HG02840 (cell line): ENCODE results near the gene FCHSD2.

Experiments
- ATAC-seq: cut with Tn5 transposase; IDR thresholded peaks from one replicate; pipeline ENCODE4 v1.9.1; 2021; ENCODE audit warnings: mild to moderate bottlenecking, moderate library complexity, moderate number of reproducible peaks; ENCODE audit not compliant: unreplicated experiment, low FRiP score

Gene FCHSD2

GRCh38 chr11:73019996-73020395 is 122.1 kb downstream of the FCHSD2 start:
- ATAC-seq, result no peak

- no peak for ATAC-seq
These were observed 122.7 kb downstream of the FCHSD2 start for GRCh38 chr11:73019449-73019848.

- ATAC-seq, result no peak
These were observed 123.3 kb downstream of the FCHSD2 start for GRCh38 chr11:73018856-73019255.

GRCh38 chr11:73017024-73017751 is 124.9 kb downstream of the FCHSD2 start:
- no peak for ATAC-seq

- no peak for ATAC-seq
These were observed 129.1 kb downstream of the FCHSD2 start for GRCh38 chr11:73013021-73013420.

- ATAC-seq, result no peak
These were observed 129.8 kb downstream of the FCHSD2 start for GRCh38 chr11:73012121-73012863.

GRCh38 chr11:73011126-73011817 is 130.8 kb downstream of the FCHSD2 start:
- ATAC-seq, result no peak

- no peak for ATAC-seq
These were observed 132.1 kb downstream of the FCHSD2 start for GRCh38 chr11:73009972-73010371.

- no peak for ATAC-seq
These were observed 138.0 kb downstream of the FCHSD2 start for GRCh38 chr11:73004088-73004487.

- no peak for ATAC-seq
These were observed 139.0 kb downstream of the FCHSD2 start for GRCh38 chr11:73003088-73003487.

GRCh38 chr11:73002214-73002613 is 139.9 kb downstream of the FCHSD2 start:
- ATAC-seq, result no peak

GRCh38 chr11:73001615-73002014 is 140.5 kb downstream of the FCHSD2 start:
- ATAC-seq, result no peak

- no peak for ATAC-seq
These were observed 143.4 kb downstream of the FCHSD2 start for GRCh38 chr11:72998676-72999075.

GRCh38 chr11:72996959-72997358 is 145.2 kb downstream of the FCHSD2 start:
- ATAC-seq, result no peak

- no peak for ATAC-seq
These were observed 152.4 kb downstream of the FCHSD2 start for GRCh38 chr11:72989727-72990126.

- no peak for ATAC-seq
These were observed 153.3 kb downstream of the FCHSD2 start for GRCh38 chr11:72988821-72989220.

GRCh38 chr11:72985645-72986044 is 156.5 kb downstream of the FCHSD2 start:
- ATAC-seq, result no peak

GRCh38 chr11:72984453-72985077 is 157.6 kb downstream of the FCHSD2 start:
- ATAC-seq, result no peak

- ATAC-seq, result no peak
These were observed 158.6 kb downstream of the FCHSD2 start for GRCh38 chr11:72983560-72983959.

- no peak for ATAC-seq
These were observed 160.0 kb downstream of the FCHSD2 start for GRCh38 chr11:72981971-72982685.
